IPS DF 6.9 (cell line): ENCODE data around the gene SLC6A19.
A peak's percentile ranks its signal among the peaks of the same experiment; 100 is the strongest.
"Not testable (repeated sequence)": the region's sequence is repeated elsewhere in the genome, so short reads cannot be mapped to it uniquely, and the experiment has no call there.

ENCODE experiments used
- DNase-seq: peaks from one replicate; pipeline ENCODE4 v3.0.0-alpha.2; 2013; ENCODE audit warnings: low read depth, low spot score
- H3K27ac ChIP-seq: one replicate; pipeline ENCODE4 v1.5.1; 2013; ENCODE audit warnings: low read length, control low read depth
- H3K27me3 ChIP-seq: 2 replicates; pipeline ENCODE4 v1.6.1; 2013; ENCODE audit warnings: mild to moderate bottlenecking, low read length; ENCODE audit not compliant: control insufficient read depth, insufficient read depth
- H3K36me3 ChIP-seq: 2 replicates; pipeline ENCODE4 v1.6.1; 2013; ENCODE audit warnings: low read length; ENCODE audit not compliant: control insufficient read depth, insufficient read depth
- H3K4me1 ChIP-seq: 2 replicates; pipeline ENCODE4 v1.6.1; 2013; ENCODE audit warnings: low read length; ENCODE audit not compliant: control insufficient read depth, insufficient read depth
- H3K4me3 ChIP-seq: 2 replicates; pipeline ENCODE4 v1.5.1; 2013; ENCODE audit warnings: mild to moderate bottlenecking, low read length
- H3K9me3 ChIP-seq: 2 replicates; pipeline ENCODE4 v1.6.1; 2013; ENCODE audit warnings: low read length, inconsistent platforms; ENCODE audit not compliant: control insufficient read depth, insufficient read depth
- WGBS: extraction: QIAGEN DNeasy Blood & Tissue Kit; methylation state at CpG from one replicate; pipeline ENCODE4 v1.1.7; 2013; ENCODE audit warnings: mixed read lengths, missing lambda C conversion rate; ENCODE audit not compliant: insufficient read length, insufficient coverage; 5-methylcytosine and 5-hydroxymethylcytosine counted together

Gene SLC6A19

GRCh38 chr5:1201327-1202025 is at the start of gene SLC6A19:
SLC6A19 (plus strand) TSS chr5:1201595; CDS start chr5:1201651, 56 bp downstream.
- H3K36me3 ChIP-seq, result no peaks in the 10 kb centered on the region
- no CpG with 5 or more reads among the region's 51 CpGs for WGBS
- DNase-seq, result no peak
- H3K27ac ChIP-seq, result no peak within 1 kb of the TSS
- no peaks in the 10 kb centered on the region for H3K9me3 ChIP-seq
- no peaks in the 10 kb centered on the region for H3K27me3 ChIP-seq
- H3K4me1 ChIP-seq, result no peaks in the 10 kb centered on the region; the same call in 1 of the 2 replicates
- H3K4me3 ChIP-seq, result no peak within 1 kb of the TSS

GRCh38 chr5:1152156-1152555 is 49.2 kb upstream of the SLC6A19 start:
- Histone ChIP-seq H3K36me3 (no peaks in the 10 kb centered on the region), H3K4me3 (no peak overlapping the region)
- no CpG with 5 or more reads among the region's 10 CpGs for WGBS

GRCh38 chr5:1152771-1153282 is 48.6 kb upstream of the SLC6A19 start:
- DNase-seq, result no peak
- no peak overlapping the region for H3K4me3 ChIP-seq
- no CpG with 5 or more reads among the region's 15 CpGs for WGBS
- H3K4me1 ChIP-seq, result no peaks in the 10 kb centered on the region
- H3K36me3 ChIP-seq, result no peaks in the 10 kb centered on the region
- no peak overlapping the region for H3K27ac ChIP-seq
- H3K27me3 ChIP-seq, result peaks cover 13% of the 10 kb centered on the region
- H3K9me3 ChIP-seq, result no peaks in the 10 kb centered on the region

More at GRCh38 chr5:1152156-1152555, 49.2 kb upstream of the SLC6A19 start:
- DNase-seq, result no peak
- Histone ChIP-seq H3K27ac (no peak overlapping the region), H3K9me3 (no peaks in the 10 kb centered on the region), H3K4me1 (no peaks in the 10 kb centered on the region), H3K27me3 (peaks cover 13% of the 10 kb centered on the region)

- H3K4me1 ChIP-seq, result no peaks in the 10 kb centered on the region
- no peak for DNase-seq
- H3K9me3 ChIP-seq, result no peaks in the 10 kb centered on the region
- H3K27ac ChIP-seq, result no peak overlapping the region
- H3K4me3 ChIP-seq, result no peak overlapping the region
- WGBS, result no CpG with 5 or more reads among the region's 12 CpGs
- H3K36me3 ChIP-seq, result no peaks in the 10 kb centered on the region
- H3K27me3 ChIP-seq, result peaks cover 13% of the 10 kb centered on the region
Measured at GRCh38 chr5:1153428-1153827, 48.0 kb upstream of the SLC6A19 start.

GRCh38 chr5:1155191-1156032 is 46.0 kb upstream of the SLC6A19 start:
- no peaks in the 10 kb centered on the region for H3K4me1 ChIP-seq
- peak overlapping the region; percentile 34 for H3K4me3 ChIP-seq
- H3K27ac ChIP-seq, result no peak overlapping the region
- H3K9me3 ChIP-seq, result no peaks in the 10 kb centered on the region
- no peak for DNase-seq
- peaks cover 13% of the 10 kb centered on the region for H3K27me3 ChIP-seq
- H3K36me3 ChIP-seq, result no peaks in the 10 kb centered on the region
- WGBS, result no CpG with 5 or more reads among the region's 98 CpGs

- no peak overlapping the region for H3K27ac ChIP-seq
- peak overlapping the region; percentile 34; the same call in 1 of the 2 replicates for H3K4me3 ChIP-seq
- no peaks in the 10 kb centered on the region for H3K36me3 ChIP-seq
- H3K4me1 ChIP-seq, result no peaks in the 10 kb centered on the region
- H3K27me3 ChIP-seq, result peaks cover 13% of the 10 kb centered on the region
- no peak for DNase-seq
- WGBS, result no CpG with 5 or more reads among the region's 51 CpGs
- no peaks in the 10 kb centered on the region for H3K9me3 ChIP-seq
Measured at GRCh38 chr5:1156033-1156753, 45.2 kb upstream of the SLC6A19 start.

- WGBS, result no CpG with 5 or more reads among the region's 11 CpGs
- no peak overlapping the region for H3K4me3 ChIP-seq
- H3K9me3 ChIP-seq, result no peaks in the 10 kb centered on the region
- no peak for DNase-seq
- H3K4me1 ChIP-seq, result no peaks in the 10 kb centered on the region
- H3K27me3 ChIP-seq, result peaks cover 13% of the 10 kb centered on the region
- H3K36me3 ChIP-seq, result no peaks in the 10 kb centered on the region
- H3K27ac ChIP-seq, result no peak overlapping the region
Measured at GRCh38 chr5:1156754-1157460, 44.5 kb upstream of the SLC6A19 start.

GRCh38 chr5:1157461-1157986 is 43.9 kb upstream of the SLC6A19 start:
- H3K4me1 ChIP-seq, H3K9me3 ChIP-seq, H3K4me3 ChIP-seq, H3K36me3 ChIP-seq, H3K27ac ChIP-seq, DNase-seq: not testable (repeated sequence)
- H3K27me3 ChIP-seq, result peaks cover 13% of the 10 kb centered on the region
- no CpG with 5 or more reads among the region's 2 CpGs for WGBS

GRCh38 chr5:1158647-1159340 is 42.6 kb upstream of the SLC6A19 start:
- H3K27ac ChIP-seq, result no peak overlapping the region
- no CpG with 5 or more reads among the region's 20 CpGs for WGBS

More at GRCh38 chr5:1158647-1159340, 42.6 kb upstream of the SLC6A19 start:
- Histone ChIP-seq H3K4me1 (no peaks in the 10 kb centered on the region), H3K27me3 (peaks cover 13% of the 10 kb centered on the region), H3K4me3 (no peak overlapping the region), H3K9me3 (no peaks in the 10 kb centered on the region), H3K36me3 (no peaks in the 10 kb centered on the region)
- no peak for DNase-seq
